IPS DF 19.7 (cell line): ENCODE measurements around the gene INHBE.
A peak's percentile ranks its signal among the peaks of the same experiment; 100 is the strongest.
"Not testable (repeated sequence)": the region's sequence is repeated elsewhere in the genome, so short reads cannot be mapped to it uniquely, and the experiment has no call there.

Experiments
- DNase-seq: peaks from one replicate; pipeline ENCODE4 v3.0.0-alpha.2; 2013; ENCODE audit warnings: low read depth, low spot score

The INHBE gene

GRCh38 chr12:57475271-57476161, 20.4 kb downstream of the INHBE start:
- no peak for DNase-seq

- no peak for DNase-seq
These were observed 21.3 kb downstream of the INHBE start for GRCh38 chr12:57476162-57476992.

- no peak for DNase-seq
These were observed 22.0 kb downstream of the INHBE start for GRCh38 chr12:57476993-57477709.

GRCh38 chr12:57477710-57478681, 22.9 kb downstream of the INHBE start:
- DNase-seq = no peak

- no peak for DNase-seq
These were observed 23.9 kb downstream of the INHBE start for GRCh38 chr12:57479043-57479375.

DNA sequence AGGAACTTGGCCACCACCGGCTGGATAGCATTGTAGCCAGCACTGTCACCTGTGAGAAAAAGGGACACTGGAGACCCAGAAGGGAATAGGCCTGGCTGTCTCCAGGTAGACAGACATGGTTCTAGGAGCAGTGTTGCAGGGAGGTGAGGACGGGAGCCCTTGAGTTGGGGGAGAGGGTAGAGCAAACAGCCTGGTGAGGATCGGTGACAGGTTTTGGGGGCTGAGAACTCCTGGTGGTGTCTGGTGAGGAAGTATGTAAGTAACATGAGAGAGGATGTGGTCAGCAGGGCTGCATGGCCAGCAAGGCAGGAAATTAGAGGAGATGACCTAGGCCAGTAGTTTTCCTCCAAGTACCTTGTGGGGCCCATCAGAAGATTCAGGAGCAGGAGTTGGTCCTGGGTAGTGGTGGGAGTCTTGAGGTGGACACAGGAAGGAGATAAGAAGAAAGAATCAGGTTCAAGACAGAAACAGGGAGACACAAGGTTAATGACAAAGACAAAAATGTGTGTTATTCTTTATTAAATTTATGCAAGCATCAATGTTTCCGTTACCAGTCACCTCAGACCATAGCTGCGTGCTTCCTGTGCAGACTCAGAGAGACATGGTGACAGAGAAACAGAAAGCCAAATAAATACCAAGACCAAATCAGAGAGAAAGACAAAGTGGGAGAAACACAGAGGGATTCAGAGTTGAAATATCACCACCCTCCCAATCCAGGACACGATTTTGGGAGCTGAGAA, 24.4 kb downstream of the INHBE start, which contains the start of gene ARHGAP9:
TSS of gene ARHGAP9 (minus strand) at position 491 of the 740 bp plus-strand sequence. CDS start at position 31, 460 bp downstream.
- no peak for DNase-seq

- no peak for DNase-seq
These were observed 26.6 kb downstream of the INHBE start for GRCh38 chr12:57481671-57482070.

- DNase-seq = no peak
These were observed 28.4 kb downstream of the INHBE start for GRCh38 chr12:57483466-57483865.

GRCh38 chr12:57485695-57486094, 30.6 kb downstream of the INHBE start:
- DNase-seq = no peak

GRCh38 chr12:57487055-57487596, 32.0 kb downstream of the INHBE start:
- no peak for DNase-seq

- peak; percentile 99 for DNase-seq
These were observed 32.7 kb downstream of the INHBE start, which contains the start of gene MARS1 for GRCh38 chr12:57487597-57488401. Gene MARS1, plus strand, starts transcription at chr12:57488068. Its CDS starts 23 bp downstream, at chr12:57488091.

GRCh38 chr12:57488402-57489156, 33.5 kb downstream of the INHBE start:
- no peak for DNase-seq

DNA sequence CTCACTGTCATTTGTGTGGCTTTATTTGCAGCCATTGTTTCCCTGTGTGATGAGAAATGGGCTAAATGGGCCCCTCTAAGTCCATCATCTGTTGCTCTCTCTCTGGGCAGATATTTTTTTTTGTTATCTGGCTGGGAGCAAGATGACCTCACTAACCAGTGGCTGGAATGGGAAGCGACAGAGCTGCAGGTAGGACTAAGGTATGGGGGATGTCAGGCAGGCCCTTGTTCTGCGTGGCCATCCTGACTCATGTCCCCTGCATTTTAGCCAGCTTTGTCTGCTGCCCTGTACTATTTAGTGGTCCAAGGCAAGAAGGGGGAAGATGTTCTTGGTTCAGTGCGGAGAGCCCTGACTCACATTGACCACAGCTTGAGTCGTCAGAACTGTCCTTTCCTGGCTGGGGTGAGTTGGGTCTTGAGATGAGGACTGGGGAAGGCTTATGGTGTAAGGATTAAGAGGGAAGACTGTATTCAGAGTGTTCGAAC, 34.1 kb downstream of the INHBE start:
- no peak for DNase-seq

DNA sequence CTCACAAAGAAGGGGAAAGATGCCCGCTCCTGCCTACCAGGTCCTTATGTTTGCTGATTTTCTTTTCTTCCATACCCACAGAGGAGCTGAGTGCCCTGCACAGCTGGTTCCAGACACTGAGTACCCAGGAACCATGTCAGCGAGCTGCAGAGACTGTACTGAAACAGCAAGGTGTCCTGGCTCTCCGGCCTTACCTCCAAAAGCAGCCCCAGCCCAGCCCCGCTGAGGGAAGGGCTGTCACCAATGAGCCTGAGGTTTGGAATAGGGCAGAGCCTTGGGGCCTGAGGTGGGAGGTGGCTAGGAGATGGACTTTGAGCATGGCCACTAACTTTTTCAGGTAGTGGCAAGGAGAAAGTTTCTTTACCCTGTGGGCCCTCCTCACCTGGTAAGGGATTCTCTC, 35.0 kb downstream of the INHBE start:
- DNase-seq = no peak

- no peak for DNase-seq
These were observed 36.5 kb downstream of the INHBE start for GRCh38 chr12:57491393-57492280.

DNA sequence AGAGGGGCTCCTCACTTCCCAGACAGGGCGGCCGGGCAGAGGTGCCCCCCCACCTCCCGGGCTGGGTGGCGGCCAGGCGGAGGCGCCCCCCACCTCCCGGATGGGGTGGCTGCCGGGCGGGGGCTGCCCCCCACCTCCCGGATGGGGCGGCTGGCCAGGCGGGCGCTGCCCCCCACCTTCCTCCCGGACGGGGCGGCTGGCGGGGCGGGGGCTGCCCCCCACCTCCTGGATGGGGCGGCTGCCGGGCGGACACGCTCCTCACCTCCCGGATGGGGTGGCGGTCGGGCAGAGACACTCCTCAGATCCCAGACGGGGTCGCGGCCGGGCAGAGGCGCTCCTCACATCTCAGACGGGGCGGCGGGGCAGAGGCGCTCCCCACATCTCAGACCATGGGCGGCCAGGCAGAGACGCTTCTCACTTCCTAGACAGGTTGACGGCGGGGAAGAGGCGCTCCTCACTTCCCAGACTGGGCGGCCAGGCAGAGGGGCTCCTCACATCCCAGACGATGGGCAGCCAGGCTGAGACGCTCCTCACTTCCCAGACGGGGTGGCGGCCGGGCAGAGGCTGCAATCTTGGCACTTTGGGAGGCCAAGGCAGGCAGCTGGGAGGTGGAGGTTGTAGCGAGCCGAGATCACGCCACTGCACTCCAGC, 40.1 kb downstream of the INHBE start:
- DNase-seq = not testable (repeated sequence)
